Keratinocyte (primary cell): ENCODE data around the gene PALMD.

Experiments used
- CTCF ChIP-seq, 3 experiments: IDR thresholded peaks in 1 of 3; conservative IDR thresholded peaks in 1 of 3; optimal IDR thresholded peaks in 1 of 3; 2 replicates in 2 of 3; 3 replicates in 1 of 3; pipeline versions ENCODE3 to v1.5.1; 2011; ENCODE audit warnings: low read length in 3 of 3, mild to moderate bottlenecking in 3 of 3, moderate library complexity in 2 of 3, control low read depth in 1 of 3, inconsistent platforms in 1 of 3; ENCODE audit not compliant: insufficient read depth in 2 of 3; ENCODE audit errors: extremely low read depth in 1 of 3
- EZH2 ChIP-seq: IDR thresholded peaks from one replicate; pipeline ENCODE4 v1.6.1; 2012; ENCODE audit warnings: inconsistent platforms, mild to moderate bottlenecking, low read length, moderate library complexity

- TF ChIP-seq CTCF (optimal IDR thresholded peaks at IDR 0.05 in 1 of 3, IDR thresholded peaks at IDR 0.05 in 1 of 3, conservative IDR thresholded peaks at IDR 0.05 in 1 of 3; ENCODE audit: extremely low read depth in 1 of 3, insufficient read depth in 2 of 3, low read length in 3 of 3) (no peak), EZH2 (no peak)
Measured at GRCh38 chr1:99606306-99606705, 39.6 kb upstream of the PALMD start.
